Measurements from ENCODE around the gene KCNC1. TPM values are rescaled to one million over a fixed set of nuclear protein-coding genes. Genes with fewer than 3 reads are reported as not detected.

KCNC1 gene
- total and polyA plus RNA-seq, 2 experiments from 2014 or later, result 0.01 to 0.20 TPM

DNA sequence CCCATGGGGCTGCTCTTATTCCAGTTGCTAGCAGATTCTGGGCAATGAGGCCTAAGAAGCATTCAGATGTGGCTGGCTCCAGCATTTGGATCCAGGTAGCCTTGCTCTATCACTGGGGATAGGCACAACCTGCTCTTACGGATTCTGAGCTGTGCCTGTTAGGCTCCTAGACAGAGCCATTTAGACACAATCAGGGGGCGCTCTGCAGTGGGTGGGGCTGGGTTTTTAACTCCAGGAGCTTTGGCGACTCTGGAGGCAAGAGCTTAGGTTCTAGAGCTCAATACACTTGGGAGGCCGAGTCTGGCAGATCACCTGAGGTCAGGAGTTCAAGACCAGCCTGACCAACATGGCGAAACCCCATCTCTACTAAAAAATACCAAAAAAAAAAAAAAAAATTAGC lies 32.0 kb downstream of the KCNC1 start:
- Histone ChIP-seq H3K36me3 (replicated peaks; ENCODE audit: insufficient read depth, low read depth) (no peaks in the 10 kb centered on the region), H3K4me1 (ENCODE audit: insufficient read depth) (no peaks in the 10 kb centered on the region), H3K27me3 (no peaks in the 10 kb centered on the region), H3K4me2 (no peak overlapping the region), H3K9me2 (replicated peaks; ENCODE audit: insufficient read depth) (no peaks in the 10 kb centered on the region), H3K27ac (no peak overlapping the region), H4K20me1 (ENCODE audit: insufficient read depth, poor library complexity, severe bottlenecking) (no peaks in the 10 kb centered on the region), H2AFZ (no peak overlapping the region), H3K4me3 (no peak overlapping the region), H3K79me2 (no peaks in the 10 kb centered on the region), H3K9me3 (ENCODE audit: low read depth) (no peaks in the 10 kb centered on the region)
- WGBS (ENCODE audit: low lambda C conversion rate, missing lambda C conversion rate), result 57% methylated on average over 5 of the region's 5 CpGs
- no peak for DNase-seq (ENCODE audit: low spot score)
- TF ChIP-seq EZH2phosphoT487 (IDR thresholded peaks at IDR 0.05; ENCODE audit: low read depth, severe bottlenecking, unreplicated experiment) (no peak), EZH2 (IDR thresholded peaks at IDR 0.05; ENCODE audit: borderline replicate concordance) (no peak)
- TF ChIP-seq, protein P1, sequence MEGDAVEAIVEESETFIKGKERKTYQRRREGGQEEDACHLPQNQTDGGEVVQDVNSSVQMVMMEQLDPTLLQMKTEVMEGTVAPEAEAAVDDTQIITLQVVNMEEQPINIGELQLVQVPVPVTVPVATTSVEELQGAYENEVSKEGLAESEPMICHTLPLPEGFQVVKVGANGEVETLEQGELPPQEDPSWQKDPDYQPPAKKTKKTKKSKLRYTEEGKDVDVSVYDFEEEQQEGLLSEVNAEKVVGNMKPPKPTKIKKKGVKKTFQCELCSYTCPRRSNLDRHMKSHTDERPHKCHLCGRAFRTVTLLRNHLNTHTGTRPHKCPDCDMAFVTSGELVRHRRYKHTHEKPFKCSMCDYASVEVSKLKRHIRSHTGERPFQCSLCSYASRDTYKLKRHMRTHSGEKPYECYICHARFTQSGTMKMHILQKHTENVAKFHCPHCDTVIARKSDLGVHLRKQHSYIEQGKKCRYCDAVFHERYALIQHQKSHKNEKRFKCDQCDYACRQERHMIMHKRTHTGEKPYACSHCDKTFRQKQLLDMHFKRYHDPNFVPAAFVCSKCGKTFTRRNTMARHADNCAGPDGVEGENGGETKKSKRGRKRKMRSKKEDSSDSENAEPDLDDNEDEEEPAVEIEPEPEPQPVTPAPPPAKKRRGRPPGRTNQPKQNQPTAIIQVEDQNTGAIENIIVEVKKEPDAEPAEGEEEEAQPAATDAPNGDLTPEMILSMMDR (IDR thresholded peaks at IDR 0.05; ENCODE audit: poor library complexity), result no peak

DNA sequence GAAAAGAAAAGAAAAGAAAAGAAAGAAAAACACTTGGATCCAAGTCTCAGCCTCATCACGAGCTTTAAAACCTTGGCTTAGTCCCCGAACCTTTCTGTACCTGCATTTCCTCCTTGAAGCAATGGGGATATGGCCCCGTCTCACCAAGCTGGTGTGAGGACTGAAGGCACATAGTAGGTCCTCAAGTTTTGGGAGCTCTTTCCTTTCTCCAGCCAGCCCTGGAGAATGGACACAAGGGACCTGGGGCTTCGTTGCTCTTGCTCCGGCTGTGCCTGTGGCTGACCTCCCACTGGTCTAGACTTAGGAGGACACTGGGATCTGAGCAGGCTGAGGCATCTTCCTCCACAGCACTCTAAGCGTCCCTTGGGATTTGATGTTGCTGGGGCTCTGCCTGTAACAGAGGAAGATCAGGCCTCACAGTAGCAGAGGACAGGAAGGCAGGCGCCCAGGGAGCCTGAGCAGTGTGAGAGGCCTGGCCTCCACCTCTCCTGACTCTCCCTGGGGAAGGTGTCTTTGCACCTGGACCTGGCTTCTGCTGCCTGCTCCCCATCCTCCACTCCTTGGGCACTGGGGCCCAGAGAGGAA lies 32.8 kb downstream of the KCNC1 start:
- no peaks in the 10 kb centered on the region for H3K9me3 ChIP-seq (ENCODE audit: low read depth)
- 91% methylated on average over 7 of the region's 7 CpGs for WGBS (ENCODE audit: low lambda C conversion rate, missing lambda C conversion rate)
- no peak overlapping the region for H2AFZ ChIP-seq
- no peak for DNase-seq (ENCODE audit: low spot score)
- H3K4me1 ChIP-seq (ENCODE audit: insufficient read depth), result no peaks in the 10 kb centered on the region
- no peaks in the 10 kb centered on the region for H3K79me2 ChIP-seq
- no peak overlapping the region for H3K4me2 ChIP-seq
- no peak for TF ChIP-seq EZH2phosphoT487 (IDR thresholded peaks at IDR 0.05; ENCODE audit: low read depth, severe bottlenecking, unreplicated experiment)
- TF ChIP-seq, protein P1 (IDR thresholded peaks at IDR 0.05; ENCODE audit: poor library complexity), result no peak
- H3K9me2 ChIP-seq (replicated peaks; ENCODE audit: insufficient read depth), result no peaks in the 10 kb centered on the region
- no peak overlapping the region for H3K4me3 ChIP-seq
- no peaks in the 10 kb centered on the region for H3K36me3 ChIP-seq (replicated peaks; ENCODE audit: insufficient read depth, low read depth)
- no peak overlapping the region for H3K27ac ChIP-seq
- H3K27me3 ChIP-seq, result no peaks in the 10 kb centered on the region
- no peaks in the 10 kb centered on the region for H4K20me1 ChIP-seq (ENCODE audit: insufficient read depth, poor library complexity, severe bottlenecking)

DNA sequence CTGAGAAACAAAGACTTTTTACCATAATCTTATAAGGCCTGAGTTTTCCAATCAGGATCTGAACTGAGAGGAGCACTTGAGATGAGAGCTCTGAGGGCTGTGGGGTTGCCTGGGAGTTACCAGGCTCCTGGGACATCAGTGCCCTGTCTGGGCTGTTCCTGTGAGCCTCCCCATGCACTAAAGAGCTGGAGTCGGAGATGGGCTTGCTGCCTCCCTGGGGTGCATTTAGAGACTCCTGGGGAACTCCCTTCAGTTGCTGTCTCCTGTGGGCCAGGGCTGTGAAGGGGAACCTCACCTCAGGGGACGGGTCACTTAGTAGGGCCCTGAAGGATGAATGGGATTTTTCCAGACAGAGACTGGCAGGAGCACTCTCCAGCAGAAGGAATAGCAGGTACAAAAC lies 33.3 kb downstream of the KCNC1 start:
- 100% methylated on average over 2 of the region's 2 CpGs for WGBS (ENCODE audit: low lambda C conversion rate, missing lambda C conversion rate)
- no peak overlapping the region for H2AFZ ChIP-seq
- H3K27ac ChIP-seq, result no peak overlapping the region
- no peaks in the 10 kb centered on the region for H3K36me3 ChIP-seq (replicated peaks; ENCODE audit: insufficient read depth, low read depth)
- no peaks in the 10 kb centered on the region for H3K9me3 ChIP-seq (ENCODE audit: low read depth)
- no peaks in the 10 kb centered on the region for H3K9me2 ChIP-seq (replicated peaks; ENCODE audit: insufficient read depth)
- H4K20me1 ChIP-seq (ENCODE audit: insufficient read depth, poor library complexity, severe bottlenecking), result no peaks in the 10 kb centered on the region
- no peaks in the 10 kb centered on the region for H3K27me3 ChIP-seq
- no peak for DNase-seq (ENCODE audit: low spot score)
- TF ChIP-seq, protein P1 (IDR thresholded peaks at IDR 0.05; ENCODE audit: poor library complexity), result no peak
- TF ChIP-seq EZH2 (IDR thresholded peaks at IDR 0.05; ENCODE audit: borderline replicate concordance) (no peak), EZH2phosphoT487 (IDR thresholded peaks at IDR 0.05; ENCODE audit: low read depth, severe bottlenecking, unreplicated experiment) (no peak)
- no peaks in the 10 kb centered on the region for H3K79me2 ChIP-seq
- no peak overlapping the region for H3K4me3 ChIP-seq
- no peaks in the 10 kb centered on the region for H3K4me1 ChIP-seq (ENCODE audit: insufficient read depth)
- no peak overlapping the region for H3K4me2 ChIP-seq

DNA sequence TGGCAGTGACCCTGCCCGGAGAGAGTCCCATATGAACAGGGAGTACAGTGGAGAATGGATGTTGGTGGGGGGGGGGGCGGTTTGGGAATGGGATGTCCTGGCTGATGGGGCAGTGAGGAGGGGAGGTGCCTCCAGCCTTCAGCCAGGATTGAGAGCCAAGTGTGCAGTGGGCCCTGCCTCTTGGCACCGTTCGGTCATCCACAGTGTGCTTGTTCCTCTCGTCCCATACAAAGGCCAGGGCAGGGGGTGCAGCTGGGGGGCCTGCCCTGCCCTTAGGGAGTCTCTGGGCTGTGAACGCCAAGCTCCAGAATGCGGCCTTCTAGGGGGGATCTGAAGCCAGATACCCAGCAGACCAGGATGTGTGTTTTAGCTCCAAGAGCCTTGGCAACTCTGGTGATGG lies 34.0 kb downstream of the KCNC1 start:
- Histone ChIP-seq H3K79me2 (no peaks in the 10 kb centered on the region), H3K27me3 (no peaks in the 10 kb centered on the region), H2AFZ (no peak overlapping the region), H4K20me1 (ENCODE audit: insufficient read depth, poor library complexity, severe bottlenecking) (no peaks in the 10 kb centered on the region), H3K27ac (no peak overlapping the region), H3K36me3 (replicated peaks; ENCODE audit: insufficient read depth, low read depth) (no peaks in the 10 kb centered on the region), H3K4me1 (ENCODE audit: insufficient read depth) (no peaks in the 10 kb centered on the region), H3K4me2 (no peak overlapping the region), H3K4me3 (no peak overlapping the region), H3K9me3 (ENCODE audit: low read depth) (no peaks in the 10 kb centered on the region), H3K9me2 (replicated peaks; ENCODE audit: insufficient read depth) (no peaks in the 10 kb centered on the region)
- WGBS (ENCODE audit: low lambda C conversion rate, missing lambda C conversion rate), result 100% methylated on average over 4 of the region's 7 CpGs
- TF ChIP-seq EZH2phosphoT487 (IDR thresholded peaks at IDR 0.05; ENCODE audit: low read depth, severe bottlenecking, unreplicated experiment), result no peak
- TF ChIP-seq EZH2 (IDR thresholded peaks at IDR 0.05; ENCODE audit: borderline replicate concordance), result no peak
- TF ChIP-seq, protein P1 (IDR thresholded peaks at IDR 0.05; ENCODE audit: poor library complexity), result no peak
- DNase-seq (ENCODE audit: low spot score), result no peak
